Epithelial cell of proximal tubule (primary cell): ENCODE data around the gene PTPN1. TPM values are rescaled to one million over a fixed set of nuclear protein-coding genes. Genes with fewer than 3 reads are reported as not detected.

Experiments
- DNase-seq: peaks from one replicate; pipeline ENCODE4 v3.0.0-alpha.2; 2011; ENCODE audit warnings: low read depth
- H3K4me3 ChIP-seq: 2 replicates; pipeline ENCODE4 v1.5.1; 2011; ENCODE audit warnings: low read depth, mild to moderate bottlenecking, low read length
- total RNA-seq: library from RNA; depleted of rRNA; stranded (reverse); fragments of >200 nt; gene quantifications from 2 replicates; pipeline ENCODE4 v1.2.3, GENCODE V29; 2015
- TF ChIP-seq, protein P1 (sequence below): conservative IDR thresholded peaks from 2 replicates; pipeline ENCODE4 v1.5.1; 2012; ENCODE audit warnings: low read depth, mild to moderate bottlenecking, low read length

PTPN1 gene
- total RNA-seq, 1 donor from 2014 or later, result 41.7 TPM

DNA sequence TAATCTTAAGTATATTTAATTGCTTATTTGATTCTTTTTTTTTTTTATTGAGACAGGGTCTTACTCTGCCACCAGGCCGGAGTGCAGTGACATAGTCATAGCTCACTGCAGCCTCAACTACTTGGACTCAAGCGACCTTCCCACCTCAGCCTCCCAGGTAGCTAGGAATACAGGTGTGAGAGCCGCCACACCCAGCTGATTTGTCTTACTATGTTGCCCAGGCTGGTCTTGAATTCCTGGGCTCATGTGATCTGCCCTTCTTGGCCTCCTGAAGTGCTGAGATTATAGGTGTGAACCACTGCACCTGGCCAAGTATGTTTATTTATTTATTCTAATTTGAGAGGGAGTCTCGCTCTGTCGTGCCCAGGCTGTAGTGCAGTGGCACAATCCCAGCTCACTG, 38.2 kb downstream of the PTPN1 start:
- TF ChIP-seq, protein P1, sequence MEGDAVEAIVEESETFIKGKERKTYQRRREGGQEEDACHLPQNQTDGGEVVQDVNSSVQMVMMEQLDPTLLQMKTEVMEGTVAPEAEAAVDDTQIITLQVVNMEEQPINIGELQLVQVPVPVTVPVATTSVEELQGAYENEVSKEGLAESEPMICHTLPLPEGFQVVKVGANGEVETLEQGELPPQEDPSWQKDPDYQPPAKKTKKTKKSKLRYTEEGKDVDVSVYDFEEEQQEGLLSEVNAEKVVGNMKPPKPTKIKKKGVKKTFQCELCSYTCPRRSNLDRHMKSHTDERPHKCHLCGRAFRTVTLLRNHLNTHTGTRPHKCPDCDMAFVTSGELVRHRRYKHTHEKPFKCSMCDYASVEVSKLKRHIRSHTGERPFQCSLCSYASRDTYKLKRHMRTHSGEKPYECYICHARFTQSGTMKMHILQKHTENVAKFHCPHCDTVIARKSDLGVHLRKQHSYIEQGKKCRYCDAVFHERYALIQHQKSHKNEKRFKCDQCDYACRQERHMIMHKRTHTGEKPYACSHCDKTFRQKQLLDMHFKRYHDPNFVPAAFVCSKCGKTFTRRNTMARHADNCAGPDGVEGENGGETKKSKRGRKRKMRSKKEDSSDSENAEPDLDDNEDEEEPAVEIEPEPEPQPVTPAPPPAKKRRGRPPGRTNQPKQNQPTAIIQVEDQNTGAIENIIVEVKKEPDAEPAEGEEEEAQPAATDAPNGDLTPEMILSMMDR, result no peak
- no peak overlapping the region for H3K4me3 ChIP-seq
- no peak for DNase-seq

DNA sequence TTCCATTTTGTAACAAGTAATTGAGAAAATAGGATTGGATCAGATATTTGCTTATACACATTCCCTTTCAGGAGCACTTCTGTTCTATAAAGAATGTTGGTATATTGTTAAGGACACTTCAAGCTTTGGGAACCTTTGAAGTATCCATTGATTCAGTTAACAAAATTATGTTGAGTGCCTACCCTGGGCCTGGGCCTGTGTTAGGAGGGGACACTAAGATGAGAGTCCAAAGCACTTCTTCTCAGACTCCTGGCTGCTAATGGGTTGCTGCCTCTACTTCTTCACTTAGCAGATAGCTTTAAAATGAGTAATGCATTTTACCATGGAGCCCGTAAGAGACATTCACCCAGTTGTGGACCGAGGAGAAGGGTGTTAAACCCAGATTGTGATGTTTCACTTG, 40.3 kb downstream of the PTPN1 start:
- H3K4me3 ChIP-seq, result no peak overlapping the region
- TF ChIP-seq, protein P1, result no peak
- DNase-seq, result no peak

DNA sequence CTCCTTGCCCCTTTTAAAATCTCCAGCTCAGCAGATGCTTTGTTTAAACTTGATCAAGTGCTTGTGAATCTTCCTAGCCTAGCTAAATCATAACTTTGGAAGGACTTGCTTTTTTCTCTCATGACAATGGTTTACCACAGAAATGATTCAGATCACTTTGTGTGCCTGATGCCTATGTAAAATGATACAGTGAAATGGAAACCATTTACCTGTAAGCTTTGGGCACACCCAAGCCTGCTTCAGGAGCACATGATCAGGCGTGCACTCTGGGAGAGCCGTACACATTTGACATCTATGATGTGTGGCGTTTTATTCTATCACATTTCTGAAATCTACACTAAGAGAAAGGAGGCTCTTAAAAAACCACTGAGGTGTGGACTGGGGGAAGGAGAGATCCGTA, 41.1 kb downstream of the PTPN1 start:
- TF ChIP-seq, protein P1, result no peak
- H3K4me3 ChIP-seq, result no peak overlapping the region
- DNase-seq, result no peak

DNA sequence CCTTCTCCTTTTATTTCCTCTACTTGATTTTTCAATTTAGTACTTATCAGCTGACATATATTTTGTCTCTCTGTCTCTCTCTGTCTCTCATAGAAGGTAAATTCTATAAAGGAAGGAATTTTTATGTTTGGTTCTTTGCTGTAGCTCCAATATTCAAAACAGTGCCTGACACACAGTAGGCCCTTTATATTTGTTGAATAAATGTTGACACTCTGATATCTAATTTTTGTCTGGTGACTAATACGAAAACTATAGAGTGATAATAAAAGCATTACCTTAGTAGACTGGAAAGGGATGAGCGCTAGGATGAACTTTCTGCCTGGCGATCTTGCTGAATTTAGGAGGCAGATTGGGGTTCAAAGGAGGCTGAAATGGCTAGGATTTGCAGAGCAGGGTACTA, 42.8 kb downstream of the PTPN1 start:
- TF ChIP-seq, protein P1, result no peak
- H3K4me3 ChIP-seq, result no peak overlapping the region
- no peak for DNase-seq

DNA sequence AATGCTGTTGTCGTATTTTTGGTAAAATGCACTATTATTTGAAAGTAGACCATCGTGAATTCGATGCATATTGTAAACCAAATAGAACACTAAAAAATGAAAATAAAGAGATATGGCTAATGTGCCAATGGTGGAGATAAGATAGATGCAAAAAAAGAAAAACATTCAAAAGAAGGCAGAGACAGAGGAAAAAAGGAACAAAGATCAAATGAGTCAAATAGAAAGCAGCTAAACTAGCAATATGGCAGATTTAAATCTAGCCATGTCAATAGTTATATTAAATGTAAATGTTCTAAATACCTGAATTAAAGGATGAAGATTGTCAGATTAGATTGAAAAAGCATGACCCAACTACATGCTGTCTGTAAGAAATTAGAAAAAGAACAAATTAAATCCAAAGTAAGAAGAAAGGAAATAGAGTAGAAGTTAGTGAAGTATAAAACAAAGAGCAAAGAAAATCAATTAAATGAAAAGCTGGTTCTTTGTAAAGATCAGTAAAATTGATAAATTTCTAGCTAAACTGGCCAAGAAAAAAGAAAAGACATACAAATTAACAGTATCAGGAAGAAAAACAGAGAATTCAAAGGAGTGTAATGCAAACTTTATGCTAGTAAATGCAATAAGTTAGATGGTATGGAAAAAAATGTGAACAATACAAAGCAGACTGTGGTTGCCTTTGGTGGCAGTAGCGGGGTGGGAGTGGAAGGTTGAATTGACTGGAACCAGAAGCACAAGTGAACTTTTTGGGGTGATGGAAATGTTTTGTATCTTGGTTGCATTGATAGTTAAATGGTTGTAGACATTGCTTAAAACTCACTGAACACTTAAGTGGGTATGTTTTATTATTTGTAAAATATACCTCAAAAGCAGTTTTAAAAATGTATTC, 44.8 kb downstream of the PTPN1 start:
- H3K4me3 ChIP-seq, result no peak overlapping the region
- no peak for DNase-seq
- TF ChIP-seq, protein P1, result no peak

DNA sequence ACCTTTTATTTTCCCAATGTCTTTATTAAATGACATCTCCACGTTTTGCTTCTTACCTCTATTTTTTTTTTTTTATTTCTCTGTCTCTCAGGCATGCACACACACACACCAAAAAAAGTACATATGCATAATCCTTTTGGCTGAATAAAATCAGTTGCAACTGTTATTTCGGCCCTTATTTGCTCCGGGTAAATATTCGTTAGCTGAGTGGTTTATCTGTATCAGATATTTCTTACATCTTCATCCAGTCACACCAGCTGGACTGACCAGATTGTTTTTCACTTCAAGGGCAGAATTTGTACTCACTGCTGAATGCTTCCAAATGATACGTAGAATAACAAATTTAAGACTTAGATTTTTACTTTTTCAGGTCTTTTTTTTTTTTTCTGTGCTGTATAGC, 45.5 kb downstream of the PTPN1 start:
- TF ChIP-seq, protein P1, result no peak
- no peak overlapping the region for H3K4me3 ChIP-seq
- DNase-seq, result no peak
